ENCODE measurements around the gene FLNC. TPM values are rescaled to one million over a fixed set of nuclear protein-coding genes. Genes with fewer than 3 reads are reported as not detected.

Gene FLNC
- total RNA-seq, 1 experiment from 2014 or later, result 0.42 TPM

DNA sequence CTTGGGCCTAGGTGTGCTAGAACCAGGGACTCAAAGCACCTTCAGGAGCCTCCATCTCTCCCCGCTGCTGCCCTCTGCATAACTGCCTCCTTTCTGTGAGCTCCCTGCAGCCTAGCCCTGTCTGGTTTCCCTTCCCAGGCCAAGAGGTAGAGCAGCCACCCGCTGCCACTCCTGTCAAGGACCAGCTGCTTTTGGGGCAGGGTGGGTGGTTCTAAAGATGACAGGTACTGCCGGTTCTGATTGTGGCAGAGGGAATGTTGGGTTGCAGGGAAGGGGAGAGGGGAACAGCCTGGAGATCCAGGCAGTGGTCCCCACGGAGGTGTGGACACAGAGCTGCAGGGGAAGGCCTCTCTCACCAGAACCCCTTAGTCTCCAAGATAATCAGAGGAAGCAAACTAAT lies 3.7 kb upstream of the FLNC start:
- peaks cover 4% of the 10 kb centered on the region for H3K36me3 Mint-ChIP-seq (ENCODE audit: insufficient read depth, unreplicated experiment)
- TF ChIP-seq, protein P1, sequence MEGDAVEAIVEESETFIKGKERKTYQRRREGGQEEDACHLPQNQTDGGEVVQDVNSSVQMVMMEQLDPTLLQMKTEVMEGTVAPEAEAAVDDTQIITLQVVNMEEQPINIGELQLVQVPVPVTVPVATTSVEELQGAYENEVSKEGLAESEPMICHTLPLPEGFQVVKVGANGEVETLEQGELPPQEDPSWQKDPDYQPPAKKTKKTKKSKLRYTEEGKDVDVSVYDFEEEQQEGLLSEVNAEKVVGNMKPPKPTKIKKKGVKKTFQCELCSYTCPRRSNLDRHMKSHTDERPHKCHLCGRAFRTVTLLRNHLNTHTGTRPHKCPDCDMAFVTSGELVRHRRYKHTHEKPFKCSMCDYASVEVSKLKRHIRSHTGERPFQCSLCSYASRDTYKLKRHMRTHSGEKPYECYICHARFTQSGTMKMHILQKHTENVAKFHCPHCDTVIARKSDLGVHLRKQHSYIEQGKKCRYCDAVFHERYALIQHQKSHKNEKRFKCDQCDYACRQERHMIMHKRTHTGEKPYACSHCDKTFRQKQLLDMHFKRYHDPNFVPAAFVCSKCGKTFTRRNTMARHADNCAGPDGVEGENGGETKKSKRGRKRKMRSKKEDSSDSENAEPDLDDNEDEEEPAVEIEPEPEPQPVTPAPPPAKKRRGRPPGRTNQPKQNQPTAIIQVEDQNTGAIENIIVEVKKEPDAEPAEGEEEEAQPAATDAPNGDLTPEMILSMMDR (IDR thresholded peaks at IDR 0.05; ENCODE audit: unreplicated experiment), result no peak
- CTCF ChIA-PET, result interaction anchor here (1.2 kb wide), 1 partner anchor 15 kb away, joined by 3 read pairs; no protein-coding TSS in a partner anchor

DNA sequence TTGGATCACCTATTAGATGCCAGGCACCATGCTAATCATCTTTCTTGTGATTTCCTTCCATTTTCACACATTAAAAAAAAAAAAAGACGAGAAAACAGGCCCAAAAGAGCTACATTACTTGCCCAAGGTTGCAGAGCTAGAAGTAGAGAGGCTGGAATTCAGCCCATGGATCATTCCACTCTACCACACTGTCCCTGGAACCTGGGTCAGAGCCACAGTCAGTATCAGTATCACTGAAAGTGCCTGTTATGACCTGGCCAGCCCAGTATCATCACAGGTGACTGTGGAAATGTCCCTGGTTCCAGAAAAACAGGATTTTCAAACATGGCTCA lies 3.3 kb upstream of the FLNC start:
- TF ChIP-seq, protein P1 (IDR thresholded peaks at IDR 0.05; ENCODE audit: unreplicated experiment), result no peak
- no peak for DNase-seq
- no TSS peak for BruUV-seq (replicated peaks)
- intact Hi-C loops (cut with micrococcal nuclease; ENCODE audit: unreplicated experiment), result no loop called here
- Mint-ChIP-seq H3K4me3 (ENCODE audit: low read depth, unreplicated experiment) (no peak overlapping the region), H3K9me3 (ENCODE audit: low read depth, unreplicated experiment) (no peaks in the 10 kb centered on the region), H3K27ac (ENCODE audit: unreplicated experiment) (no peak overlapping the region), H3K27me3 (ENCODE audit: unreplicated experiment) (peaks cover 28% of the 10 kb centered on the region), H3K4me1 (ENCODE audit: low read depth, unreplicated experiment) (peaks cover 32% of the 10 kb centered on the region), H3K36me3 (ENCODE audit: insufficient read depth, unreplicated experiment) (peaks cover 4% of the 10 kb centered on the region)
- CTCF ChIA-PET, result interaction anchor here (1.2 kb wide), 1 partner anchor 15 kb away, joined by 3 read pairs; no protein-coding TSS in a partner anchor

More for the DNA sequence above, 3.7 kb upstream of the FLNC start:
- Mint-ChIP-seq H3K27me3 (ENCODE audit: unreplicated experiment) (peaks cover 31% of the 10 kb centered on the region), H3K9me3 (ENCODE audit: low read depth, unreplicated experiment) (no peaks in the 10 kb centered on the region), H3K4me3 (ENCODE audit: low read depth, unreplicated experiment) (no peak overlapping the region), H3K4me1 (ENCODE audit: low read depth, unreplicated experiment) (peaks cover 32% of the 10 kb centered on the region), H3K27ac (ENCODE audit: unreplicated experiment) (no peak overlapping the region)
- DNase-seq, result no peak
- no TSS peak for BruUV-seq (replicated peaks)
- intact Hi-C loops (cut with micrococcal nuclease; ENCODE audit: unreplicated experiment), result no loop called here

DNA sequence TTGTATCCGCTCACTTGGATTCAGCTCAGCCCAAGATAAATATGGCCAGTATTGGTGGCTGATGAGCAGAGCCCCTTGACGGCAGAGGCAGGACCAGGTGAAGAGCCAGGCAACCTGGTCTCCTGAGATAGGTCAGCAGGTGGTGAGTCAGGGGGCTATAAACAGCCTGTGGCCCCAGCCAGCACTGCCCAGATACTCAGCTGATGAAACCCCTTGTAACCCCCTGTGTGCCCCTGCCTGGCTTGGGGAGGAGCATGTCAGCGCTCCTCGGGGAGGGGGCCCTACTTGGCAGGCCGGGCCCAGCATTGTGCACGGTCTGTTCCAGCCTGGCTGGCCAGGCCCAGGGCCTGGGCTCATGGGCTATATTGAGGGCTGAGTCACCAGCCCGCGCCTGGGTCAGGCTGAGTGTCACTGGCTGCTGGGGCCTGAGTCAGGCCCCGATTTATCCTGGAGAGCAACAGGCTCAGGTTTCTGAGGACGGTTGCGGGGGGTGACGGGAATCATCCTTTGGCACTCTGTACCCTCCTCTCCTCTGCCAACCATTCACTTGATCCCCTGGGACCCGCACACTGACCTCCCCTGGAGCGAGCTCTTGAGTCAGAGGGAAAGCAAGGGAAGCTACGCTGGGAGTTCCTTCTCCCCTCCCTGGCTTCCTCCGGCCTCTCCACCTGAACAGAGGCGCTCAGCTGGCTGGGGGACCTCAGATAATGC lies 2.8 kb upstream of the FLNC start:
- Mint-ChIP-seq H3K4me3 (ENCODE audit: low read depth, unreplicated experiment) (no peak overlapping the region), H3K27ac (ENCODE audit: unreplicated experiment) (no peak overlapping the region), H3K9me3 (ENCODE audit: low read depth, unreplicated experiment) (no peaks in the 10 kb centered on the region), H3K4me1 (ENCODE audit: low read depth, unreplicated experiment) (peaks cover 32% of the 10 kb centered on the region), H3K27me3 (ENCODE audit: unreplicated experiment) (peaks cover 22% of the 10 kb centered on the region), H3K36me3 (ENCODE audit: insufficient read depth, unreplicated experiment) (peaks cover 4% of the 10 kb centered on the region)
- TF ChIP-seq, protein P1 (IDR thresholded peaks at IDR 0.05; ENCODE audit: unreplicated experiment), result no peak
- CTCF ChIA-PET, result interaction anchor here (0.6 to 1.2 kb wide), 2 partner anchors 15 to 551 kb away, joined by 3 read pairs; no protein-coding TSS in a partner anchor
- BruUV-seq (replicated peaks), result no TSS peak
- intact Hi-C loops (cut with micrococcal nuclease; ENCODE audit: unreplicated experiment), result no loop called here
- no peak for DNase-seq

DNA sequence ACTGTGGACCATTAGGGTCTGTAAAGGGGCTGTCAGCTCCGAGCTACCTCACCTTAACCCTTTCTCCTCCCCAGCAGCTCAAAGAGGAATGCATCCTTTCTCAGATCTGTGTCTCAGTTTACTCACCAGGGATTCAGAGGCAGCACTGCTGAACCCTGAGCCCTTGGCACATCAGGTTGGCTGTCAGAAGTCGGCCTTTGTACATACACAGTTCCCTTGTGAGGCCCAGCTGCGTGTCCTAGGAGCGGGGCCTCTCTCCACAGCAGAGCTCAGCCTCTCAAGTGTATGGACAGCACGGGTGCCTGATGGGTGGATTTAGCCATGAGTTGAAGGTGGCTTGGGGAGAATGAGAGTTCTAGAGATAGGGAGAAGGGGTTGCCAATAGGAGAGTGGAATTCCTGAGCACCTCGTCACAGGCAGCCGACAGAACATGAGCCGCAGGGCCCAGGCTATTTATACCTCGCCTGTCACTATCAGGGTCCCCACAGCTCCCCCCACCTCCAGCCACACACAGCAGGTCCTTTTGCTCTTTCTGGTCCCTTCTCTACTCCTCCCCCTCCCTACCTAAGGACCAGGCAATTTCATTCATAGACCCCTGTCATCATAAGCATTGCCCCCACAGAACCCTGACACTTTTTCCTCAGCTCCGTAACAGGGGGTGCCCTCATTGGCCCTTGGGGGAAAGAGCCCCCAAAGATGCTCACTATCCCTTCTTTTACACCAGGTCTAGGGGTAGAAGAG lies 2.1 kb upstream of the FLNC start:
- peaks cover 32% of the 10 kb centered on the region for H3K4me1 Mint-ChIP-seq (ENCODE audit: low read depth, unreplicated experiment)
- peaks cover 4% of the 10 kb centered on the region for H3K36me3 Mint-ChIP-seq (ENCODE audit: insufficient read depth, unreplicated experiment)
- intact Hi-C loops (cut with micrococcal nuclease; ENCODE audit: unreplicated experiment), result no loop called here
- CTCF ChIA-PET, result interaction anchor here (0.6 kb wide), 1 partner anchor 551 kb away, joined by 3 read pairs; no protein-coding TSS in a partner anchor
- TF ChIP-seq, protein P1 (IDR thresholded peaks at IDR 0.05; ENCODE audit: unreplicated experiment), result no peak
- no peaks in the 10 kb centered on the region for H3K9me3 Mint-ChIP-seq (ENCODE audit: low read depth, unreplicated experiment)
- no TSS peak for BruUV-seq (replicated peaks)
- no peak overlapping the region for H3K4me3 Mint-ChIP-seq (ENCODE audit: low read depth, unreplicated experiment)
- peaks cover 16% of the 10 kb centered on the region for H3K27me3 Mint-ChIP-seq (ENCODE audit: unreplicated experiment)
- no peak overlapping the region for H3K27ac Mint-ChIP-seq (ENCODE audit: unreplicated experiment)
- no peak for DNase-seq
